Transverse colon (tissue), 3 donors: ENCODE results near the gene TMEM236.

ENCODE experiments used
- POLR2A ChIP-seq: fragments of 450-650 bp; IDR thresholded peaks from one replicate; pipeline ENCODE4 v1.6.1; 2016; ENCODE audit warnings: antibody characterized with exemption, mild to moderate bottlenecking, moderate library complexity
- TF ChIP-seq, protein P1 (sequence below), 5 experiments: fragments of 200-600 bp in 3 of 5; fragments of 450-650 bp in 2 of 5; sonication (generic) in 3 of 5; IDR thresholded peaks; 1 replicate in 2 of 5; 2 replicates in 3 of 5; pipeline ENCODE4 v1.5.1; 2016 to 2017; ENCODE audit warnings: antibody characterized with exemption in 5 of 5, inconsistent platforms in 3 of 5, mild to moderate bottlenecking in 2 of 5, moderate library complexity in 1 of 5

DNA sequence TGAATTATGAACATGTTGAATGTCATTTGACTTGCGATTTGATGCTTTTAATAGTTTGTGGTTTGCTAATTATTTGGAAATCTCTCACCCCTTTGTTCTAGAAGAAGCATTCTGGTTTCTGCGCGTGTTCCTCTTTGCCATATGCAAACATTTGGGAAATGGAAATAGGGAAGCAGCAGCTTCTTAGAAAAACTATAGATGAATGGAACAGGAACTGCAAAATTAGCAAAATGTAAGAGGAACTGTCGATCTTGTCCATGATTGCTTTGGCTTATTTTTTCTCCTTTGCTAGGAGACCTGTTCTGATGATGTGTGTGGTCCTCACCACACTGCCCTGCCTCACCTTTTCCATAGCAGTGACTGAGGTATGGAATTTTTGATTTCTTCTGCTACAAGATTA lies 19.0 kb downstream of the TMEM236 start:
- TF ChIP-seq POLR2A = no peak
- TF ChIP-seq, protein P1, sequence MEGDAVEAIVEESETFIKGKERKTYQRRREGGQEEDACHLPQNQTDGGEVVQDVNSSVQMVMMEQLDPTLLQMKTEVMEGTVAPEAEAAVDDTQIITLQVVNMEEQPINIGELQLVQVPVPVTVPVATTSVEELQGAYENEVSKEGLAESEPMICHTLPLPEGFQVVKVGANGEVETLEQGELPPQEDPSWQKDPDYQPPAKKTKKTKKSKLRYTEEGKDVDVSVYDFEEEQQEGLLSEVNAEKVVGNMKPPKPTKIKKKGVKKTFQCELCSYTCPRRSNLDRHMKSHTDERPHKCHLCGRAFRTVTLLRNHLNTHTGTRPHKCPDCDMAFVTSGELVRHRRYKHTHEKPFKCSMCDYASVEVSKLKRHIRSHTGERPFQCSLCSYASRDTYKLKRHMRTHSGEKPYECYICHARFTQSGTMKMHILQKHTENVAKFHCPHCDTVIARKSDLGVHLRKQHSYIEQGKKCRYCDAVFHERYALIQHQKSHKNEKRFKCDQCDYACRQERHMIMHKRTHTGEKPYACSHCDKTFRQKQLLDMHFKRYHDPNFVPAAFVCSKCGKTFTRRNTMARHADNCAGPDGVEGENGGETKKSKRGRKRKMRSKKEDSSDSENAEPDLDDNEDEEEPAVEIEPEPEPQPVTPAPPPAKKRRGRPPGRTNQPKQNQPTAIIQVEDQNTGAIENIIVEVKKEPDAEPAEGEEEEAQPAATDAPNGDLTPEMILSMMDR (IDR thresholded peaks at IDR 0.05) = no peak
